ENCODE results near the gene DUSP12.

DNA sequence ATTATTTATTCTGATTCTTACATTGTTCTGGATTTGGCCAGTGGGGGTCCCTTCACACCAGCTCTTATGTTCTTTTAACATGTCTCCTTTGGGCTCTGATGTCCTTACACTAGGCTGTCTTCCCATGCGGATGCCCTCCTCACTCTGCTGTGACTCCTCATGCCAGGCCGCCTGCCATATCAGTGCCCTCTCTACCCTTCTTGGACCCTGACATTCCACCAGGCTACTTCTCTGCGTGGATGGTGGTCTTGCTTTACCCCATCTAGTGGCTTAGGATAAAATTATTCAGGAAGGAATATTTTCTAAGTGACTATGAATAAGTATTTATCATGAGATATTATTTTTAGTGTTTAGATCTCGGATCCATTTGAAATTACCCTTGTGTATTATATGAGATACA lies 37.8 kb downstream of the DUSP12 start:
- TF ChIP-seq POLR2AphosphoS5 (IDR thresholded peaks at IDR 0.05; ENCODE audit: low read depth, low read length) (no peak), TAF1 (IDR thresholded peaks at IDR 0.05; ENCODE audit: borderline replicate concordance, insufficient read depth, low read length) (no peak)
- TF ChIP-seq, protein P1, sequence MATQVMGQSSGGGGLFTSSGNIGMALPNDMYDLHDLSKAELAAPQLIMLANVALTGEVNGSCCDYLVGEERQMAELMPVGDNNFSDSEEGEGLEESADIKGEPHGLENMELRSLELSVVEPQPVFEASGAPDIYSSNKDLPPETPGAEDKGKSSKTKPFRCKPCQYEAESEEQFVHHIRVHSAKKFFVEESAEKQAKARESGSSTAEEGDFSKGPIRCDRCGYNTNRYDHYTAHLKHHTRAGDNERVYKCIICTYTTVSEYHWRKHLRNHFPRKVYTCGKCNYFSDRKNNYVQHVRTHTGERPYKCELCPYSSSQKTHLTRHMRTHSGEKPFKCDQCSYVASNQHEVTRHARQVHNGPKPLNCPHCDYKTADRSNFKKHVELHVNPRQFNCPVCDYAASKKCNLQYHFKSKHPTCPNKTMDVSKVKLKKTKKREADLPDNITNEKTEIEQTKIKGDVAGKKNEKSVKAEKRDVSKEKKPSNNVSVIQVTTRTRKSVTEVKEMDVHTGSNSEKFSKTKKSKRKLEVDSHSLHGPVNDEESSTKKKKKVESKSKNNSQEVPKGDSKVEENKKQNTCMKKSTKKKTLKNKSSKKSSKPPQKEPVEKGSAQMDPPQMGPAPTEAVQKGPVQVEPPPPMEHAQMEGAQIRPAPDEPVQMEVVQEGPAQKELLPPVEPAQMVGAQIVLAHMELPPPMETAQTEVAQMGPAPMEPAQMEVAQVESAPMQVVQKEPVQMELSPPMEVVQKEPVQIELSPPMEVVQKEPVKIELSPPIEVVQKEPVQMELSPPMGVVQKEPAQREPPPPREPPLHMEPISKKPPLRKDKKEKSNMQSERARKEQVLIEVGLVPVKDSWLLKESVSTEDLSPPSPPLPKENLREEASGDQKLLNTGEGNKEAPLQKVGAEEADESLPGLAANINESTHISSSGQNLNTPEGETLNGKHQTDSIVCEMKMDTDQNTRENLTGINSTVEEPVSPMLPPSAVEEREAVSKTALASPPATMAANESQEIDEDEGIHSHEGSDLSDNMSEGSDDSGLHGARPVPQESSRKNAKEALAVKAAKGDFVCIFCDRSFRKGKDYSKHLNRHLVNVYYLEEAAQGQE (IDR thresholded peaks at IDR 0.05; ENCODE audit: insufficient read depth in 1 of 2, low read depth in 2 of 2, low read length in 2 of 2) = no peak

All from PFSK-1 (cell line).